A549 (cell line): ENCODE measurements around the gene SWT1.

Source experiments
- EHMT2 ChIP-seq: fragments of 200-600 bp; sonication (generic); IDR thresholded peaks from 2 replicates; pipeline ENCODE4 v1.6.1; 2016; ENCODE audit warnings: antibody characterized with exemption, low read depth, mild to moderate bottlenecking, moderate library complexity
- JUN ChIP-seq, 2 experiments: fragments of >200 bp; sonication (Bioruptor Twin); formaldehyde crosslinking; IDR thresholded peaks; 2 replicates in 1 of 2; 3 replicates in 1 of 2; pipeline ENCODE4 v1.6.1; 2016 to 2017
- JUNB ChIP-seq: fragments of >200 bp; sonication (Bioruptor Twin); formaldehyde crosslinking; IDR thresholded peaks from 2 replicates; pipeline ENCODE4 v1.6.1; 2016
- MYC ChIP-seq: IDR thresholded peaks from 2 replicates; pipeline ENCODE4 v1.6.1; 2012; ENCODE audit warnings: mild to moderate bottlenecking, inconsistent platforms, low read length, improper control_type of control experiment, borderline replicate concordance
- POLR2A ChIP-seq: IDR thresholded peaks from 2 replicates; pipeline ENCODE4 v1.6.1; 2012; ENCODE audit warnings: mild to moderate bottlenecking, low read length
- TF ChIP-seq, protein P1 (sequence below): fragments of >200 bp; sonication (Bioruptor Twin); formaldehyde crosslinking; IDR thresholded peaks from 3 replicates; pipeline ENCODE4 v1.5.1; 2016
- TF ChIP-seq, protein P2 (sequence below): fragments of 200-600 bp; sonication (generic); IDR thresholded peaks from 2 replicates; pipeline ENCODE4 v1.6.1; 2016; ENCODE audit warnings: antibody characterized with exemption, mild to moderate bottlenecking, moderate library complexity

DNA sequence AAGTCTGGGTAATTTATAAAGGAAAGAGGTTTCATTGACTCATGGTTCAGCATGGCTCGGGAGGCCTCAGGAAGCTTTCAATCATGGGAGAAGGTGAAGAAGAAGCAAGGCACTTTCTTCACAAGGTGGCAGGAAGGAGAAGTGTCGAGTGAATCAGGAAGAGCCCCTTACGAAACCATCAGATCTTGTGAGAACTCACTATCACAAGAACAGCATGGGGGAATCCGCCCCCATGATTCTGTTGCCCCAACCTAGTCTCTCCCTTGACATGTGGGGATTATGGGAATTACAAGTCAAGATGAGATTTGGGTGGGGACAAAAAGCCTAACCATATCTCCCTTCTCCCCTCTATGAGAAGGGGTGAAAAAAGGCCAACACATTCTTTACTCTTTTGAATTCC is 171.3 kb downstream of the SWT1 start:
- TF ChIP-seq POLR2A = no peak
- no peak for TF ChIP-seq MYC
- TF ChIP-seq JUNB = no peak
- no peak for TF ChIP-seq EHMT2
- TF ChIP-seq, protein P1, sequence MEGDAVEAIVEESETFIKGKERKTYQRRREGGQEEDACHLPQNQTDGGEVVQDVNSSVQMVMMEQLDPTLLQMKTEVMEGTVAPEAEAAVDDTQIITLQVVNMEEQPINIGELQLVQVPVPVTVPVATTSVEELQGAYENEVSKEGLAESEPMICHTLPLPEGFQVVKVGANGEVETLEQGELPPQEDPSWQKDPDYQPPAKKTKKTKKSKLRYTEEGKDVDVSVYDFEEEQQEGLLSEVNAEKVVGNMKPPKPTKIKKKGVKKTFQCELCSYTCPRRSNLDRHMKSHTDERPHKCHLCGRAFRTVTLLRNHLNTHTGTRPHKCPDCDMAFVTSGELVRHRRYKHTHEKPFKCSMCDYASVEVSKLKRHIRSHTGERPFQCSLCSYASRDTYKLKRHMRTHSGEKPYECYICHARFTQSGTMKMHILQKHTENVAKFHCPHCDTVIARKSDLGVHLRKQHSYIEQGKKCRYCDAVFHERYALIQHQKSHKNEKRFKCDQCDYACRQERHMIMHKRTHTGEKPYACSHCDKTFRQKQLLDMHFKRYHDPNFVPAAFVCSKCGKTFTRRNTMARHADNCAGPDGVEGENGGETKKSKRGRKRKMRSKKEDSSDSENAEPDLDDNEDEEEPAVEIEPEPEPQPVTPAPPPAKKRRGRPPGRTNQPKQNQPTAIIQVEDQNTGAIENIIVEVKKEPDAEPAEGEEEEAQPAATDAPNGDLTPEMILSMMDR = no peak
- TF ChIP-seq JUN (IDR thresholded peaks at IDR 0.05) = no peak
- TF ChIP-seq, protein P2, sequence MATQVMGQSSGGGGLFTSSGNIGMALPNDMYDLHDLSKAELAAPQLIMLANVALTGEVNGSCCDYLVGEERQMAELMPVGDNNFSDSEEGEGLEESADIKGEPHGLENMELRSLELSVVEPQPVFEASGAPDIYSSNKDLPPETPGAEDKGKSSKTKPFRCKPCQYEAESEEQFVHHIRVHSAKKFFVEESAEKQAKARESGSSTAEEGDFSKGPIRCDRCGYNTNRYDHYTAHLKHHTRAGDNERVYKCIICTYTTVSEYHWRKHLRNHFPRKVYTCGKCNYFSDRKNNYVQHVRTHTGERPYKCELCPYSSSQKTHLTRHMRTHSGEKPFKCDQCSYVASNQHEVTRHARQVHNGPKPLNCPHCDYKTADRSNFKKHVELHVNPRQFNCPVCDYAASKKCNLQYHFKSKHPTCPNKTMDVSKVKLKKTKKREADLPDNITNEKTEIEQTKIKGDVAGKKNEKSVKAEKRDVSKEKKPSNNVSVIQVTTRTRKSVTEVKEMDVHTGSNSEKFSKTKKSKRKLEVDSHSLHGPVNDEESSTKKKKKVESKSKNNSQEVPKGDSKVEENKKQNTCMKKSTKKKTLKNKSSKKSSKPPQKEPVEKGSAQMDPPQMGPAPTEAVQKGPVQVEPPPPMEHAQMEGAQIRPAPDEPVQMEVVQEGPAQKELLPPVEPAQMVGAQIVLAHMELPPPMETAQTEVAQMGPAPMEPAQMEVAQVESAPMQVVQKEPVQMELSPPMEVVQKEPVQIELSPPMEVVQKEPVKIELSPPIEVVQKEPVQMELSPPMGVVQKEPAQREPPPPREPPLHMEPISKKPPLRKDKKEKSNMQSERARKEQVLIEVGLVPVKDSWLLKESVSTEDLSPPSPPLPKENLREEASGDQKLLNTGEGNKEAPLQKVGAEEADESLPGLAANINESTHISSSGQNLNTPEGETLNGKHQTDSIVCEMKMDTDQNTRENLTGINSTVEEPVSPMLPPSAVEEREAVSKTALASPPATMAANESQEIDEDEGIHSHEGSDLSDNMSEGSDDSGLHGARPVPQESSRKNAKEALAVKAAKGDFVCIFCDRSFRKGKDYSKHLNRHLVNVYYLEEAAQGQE = no peak
